SKM-1 (cell line): ENCODE measurements around the gene GGN.
"Not testable (repeated sequence)": the region's sequence is repeated elsewhere in the genome, so short reads cannot be mapped to it uniquely, and the experiment has no call there.

Experiments
- DNase-seq: peaks from one replicate; lab custom pipeline; 2025; ENCODE audit not compliant: unreplicated experiment; lab: John Stamatoyannopoulos, UW

The GGN gene

GRCh38 chr19:38362946-38363688 is 24.7 kb downstream of the GGN start:
- not testable (repeated sequence) for DNase-seq

DNA sequence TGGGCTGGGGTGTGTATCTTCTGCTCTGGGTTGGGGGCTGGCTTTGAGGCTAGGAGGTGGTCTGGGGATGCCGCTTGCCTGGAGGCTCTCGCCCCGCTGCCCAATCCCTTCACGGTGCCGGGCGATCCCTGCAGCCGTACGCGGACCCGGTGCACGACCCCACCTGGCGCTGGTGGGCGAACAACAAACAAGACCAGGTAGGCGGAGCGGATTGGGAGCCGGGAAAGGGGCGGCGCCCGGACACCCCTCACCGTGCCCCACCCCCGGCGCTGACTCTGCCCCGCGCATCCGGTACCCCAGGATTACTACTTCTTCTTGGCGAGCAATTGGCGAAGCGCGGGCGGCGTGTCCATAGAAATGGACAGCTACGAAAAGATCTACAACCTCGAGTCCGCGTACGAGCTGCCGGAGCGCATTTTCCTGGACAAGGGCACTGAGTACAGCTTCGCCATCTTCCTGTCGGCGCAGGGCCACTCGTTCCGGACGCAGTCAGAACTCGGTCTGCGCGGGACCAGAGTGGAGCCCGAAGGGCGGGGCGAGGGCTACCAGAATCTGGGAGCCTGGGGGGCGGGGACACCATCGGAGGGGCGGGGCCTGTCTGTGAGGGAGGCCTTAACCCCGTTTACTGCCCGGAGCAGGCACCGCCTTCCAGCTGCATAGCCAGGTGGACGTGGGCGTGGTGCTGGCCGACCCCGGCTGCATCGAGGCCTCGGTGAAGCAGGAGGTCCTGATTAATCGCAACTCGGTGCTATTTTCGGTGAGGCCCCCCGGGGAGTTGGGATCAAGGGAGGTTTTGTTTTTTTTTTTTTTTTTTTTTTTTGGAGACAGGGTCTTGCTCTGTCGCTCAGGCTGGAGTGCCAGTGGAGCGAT is 25.5 kb downstream of the GGN start:
- DNase-seq = no peak

DNA sequence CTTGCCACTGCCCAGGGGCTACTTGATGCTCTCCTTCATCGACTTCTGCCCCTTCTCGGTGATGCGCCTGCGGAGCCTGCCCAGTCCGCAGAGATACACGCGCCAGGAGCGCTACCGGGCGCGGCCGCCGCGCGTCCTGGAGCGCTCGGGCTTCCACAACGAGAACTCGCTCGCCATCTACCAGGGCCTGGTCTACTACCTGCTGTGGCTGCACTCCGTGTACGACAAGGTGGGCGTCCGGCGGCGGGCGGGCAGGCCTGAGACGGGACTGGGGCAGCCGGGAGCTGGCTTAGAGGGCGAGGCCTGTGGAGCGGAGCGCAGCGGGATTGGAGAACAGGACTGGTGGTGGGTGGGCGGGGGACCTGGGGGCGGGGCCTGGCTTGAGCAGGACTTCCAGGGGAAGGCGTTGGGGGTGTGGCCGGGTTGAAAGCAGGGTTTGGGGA is 26.2 kb downstream of the GGN start:
- no peak for DNase-seq

DNA sequence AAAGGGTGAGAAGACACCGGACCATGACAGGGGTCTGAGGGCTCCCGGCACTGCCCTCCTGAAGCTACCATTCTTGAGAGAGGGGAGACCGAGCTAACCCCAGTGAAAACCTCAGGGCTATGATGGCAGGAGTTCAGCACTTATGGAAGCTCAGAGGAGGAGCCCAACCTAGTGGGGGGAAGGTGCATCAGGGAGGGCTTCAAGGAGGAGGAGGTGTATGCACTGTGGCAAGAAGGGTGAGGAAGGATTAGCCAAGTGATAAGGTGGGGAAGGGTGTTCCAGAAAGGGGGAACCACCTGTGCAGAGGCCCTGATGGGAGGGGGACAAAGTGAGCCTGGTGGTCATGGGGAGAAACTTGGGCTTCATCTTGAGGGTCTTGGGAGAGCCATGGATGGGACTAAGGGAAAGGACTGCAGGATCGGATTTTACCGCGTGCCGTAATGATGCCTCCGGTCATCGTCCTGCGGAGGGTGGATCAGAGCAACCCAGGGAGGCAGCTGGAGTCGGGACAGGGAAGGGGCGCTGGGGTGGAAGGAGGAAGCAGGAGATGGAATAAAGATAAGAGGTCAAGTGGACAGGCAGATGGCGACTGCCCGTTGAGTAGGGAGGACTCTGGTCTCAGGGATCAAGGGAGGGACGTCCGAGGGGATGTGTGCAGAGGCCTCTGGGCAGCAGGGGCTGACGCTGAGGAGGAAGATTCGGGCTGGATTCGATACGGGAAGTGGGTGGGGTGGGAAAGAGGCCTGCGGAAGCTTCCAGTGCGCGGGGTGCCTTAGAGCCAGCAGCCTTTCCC is 26.8 kb downstream of the GGN start:
- no peak for DNase-seq

DNA sequence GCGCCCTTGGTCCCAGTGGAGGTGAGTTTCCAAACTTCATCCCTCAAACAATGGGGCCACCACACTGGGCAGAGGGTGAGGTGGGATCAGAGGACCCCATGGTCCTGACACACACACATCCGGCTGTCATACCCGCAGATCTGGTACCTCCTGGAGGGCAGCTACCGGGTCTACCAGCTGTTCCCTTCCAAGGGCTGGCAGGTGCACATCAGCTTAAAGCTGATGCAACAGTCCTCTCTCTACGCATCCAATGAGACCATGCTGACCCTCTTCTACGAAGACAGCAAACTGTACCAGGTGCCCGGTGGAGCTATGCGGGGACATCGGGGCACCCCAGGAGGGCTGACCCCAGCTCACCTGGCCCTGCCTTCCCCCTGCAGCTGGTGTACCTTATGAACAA is 27.5 kb downstream of the GGN start:
- DNase-seq = no peak

DNA sequence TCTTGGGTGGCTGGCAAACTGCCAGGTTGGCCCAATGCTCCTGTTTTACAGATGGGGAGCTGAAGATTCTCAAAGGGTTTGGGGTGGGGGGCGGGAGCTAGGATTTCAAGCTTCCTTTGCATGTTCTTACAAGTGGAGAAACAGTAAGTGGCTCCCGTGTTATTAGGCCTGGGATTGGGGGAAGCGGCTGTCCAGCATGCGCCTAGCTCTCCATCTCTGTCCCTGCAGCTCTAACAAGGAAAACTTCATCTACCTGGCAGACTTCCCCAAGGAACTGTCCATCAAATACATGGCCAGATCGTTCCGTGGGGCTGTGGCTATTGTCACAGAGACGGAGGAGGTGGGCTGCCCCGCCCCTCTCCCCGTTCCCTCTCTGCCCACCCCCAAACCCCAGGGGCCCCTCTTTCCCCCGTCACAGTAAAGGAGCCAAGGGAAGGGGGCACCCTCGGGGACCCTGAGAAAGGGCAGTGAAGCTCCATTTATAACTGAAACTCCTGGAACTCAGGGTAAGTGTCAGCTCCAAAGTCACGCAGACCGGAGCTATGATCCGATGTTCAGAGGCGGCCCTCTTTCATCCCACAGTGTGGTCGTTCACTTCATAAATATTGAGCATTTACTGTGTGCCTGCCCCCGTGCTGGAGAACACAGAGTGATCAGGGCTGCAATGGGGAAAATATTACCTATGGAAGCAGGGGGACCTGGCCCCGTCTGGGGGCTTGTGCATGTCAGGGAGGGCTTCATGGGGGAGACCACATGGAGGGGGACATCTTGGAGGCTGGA is 28.4 kb downstream of the GGN start:
- DNase-seq = no peak

- no peak for DNase-seq
Observed at GRCh38 chr19:38358071-38358470, 29.8 kb downstream of the GGN start.

- no peak for DNase-seq
Observed at GRCh38 chr19:38355728-38356725, 31.8 kb downstream of the GGN start.

DNA sequence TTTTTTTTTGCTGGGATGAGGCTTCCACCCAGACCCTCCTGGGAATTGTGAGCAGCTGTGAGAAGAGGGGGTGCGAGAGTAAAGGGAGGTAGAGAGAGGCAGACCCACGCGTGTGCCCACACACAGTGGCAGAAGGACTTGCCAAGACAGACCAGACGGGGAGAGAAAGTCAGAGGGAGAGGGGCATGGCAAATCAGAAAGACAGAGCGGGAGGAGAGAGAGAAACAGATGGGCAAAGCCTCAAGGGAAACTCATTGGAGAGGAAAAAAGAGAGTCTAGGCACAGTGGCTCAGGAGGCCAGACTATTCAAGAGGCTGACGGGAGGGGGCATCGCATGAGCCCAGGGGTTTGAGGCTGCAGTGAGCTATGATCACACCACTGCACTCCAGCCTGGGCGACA is 35.2 kb downstream of the GGN start:
- DNase-seq = no peak

GRCh38 chr19:38351865-38352395 is 35.9 kb downstream of the GGN start:
- DNase-seq = no peak

- no peak for DNase-seq
Observed at GRCh38 chr19:38350883-38351282, 37.0 kb downstream of the GGN start.

- no peak for DNase-seq
Observed at GRCh38 chr19:38346837-38347236, 41.0 kb downstream of the GGN start.

GRCh38 chr19:38340927-38341326 is 46.9 kb downstream of the GGN start:
- no peak for DNase-seq

GRCh38 chr19:38339011-38339410 is 48.8 kb downstream of the GGN start:
- not testable (repeated sequence) for DNase-seq

DNA sequence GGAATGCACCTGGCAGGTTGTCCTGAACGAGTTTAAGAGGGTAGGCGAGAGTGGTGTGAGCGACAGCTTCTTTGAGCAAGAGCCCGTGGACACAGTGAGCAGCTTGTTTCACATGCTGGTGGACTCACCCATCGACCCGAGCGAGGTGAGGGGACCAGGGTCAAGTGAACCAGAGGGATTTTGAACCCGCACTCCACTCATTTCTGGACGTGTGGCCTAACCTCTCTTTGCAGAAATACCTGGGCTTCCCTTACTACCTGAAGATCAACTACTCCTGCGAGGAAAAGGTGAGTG is 50.5 kb downstream of the GGN start:
- DNase-seq = no peak

- peak; percentile 90 for DNase-seq
Observed at GRCh38 chr19:38336638-38337359, 51.0 kb downstream of the GGN start.

GRCh38 chr19:38335949-38336637 is 51.7 kb downstream of the GGN start:
- DNase-seq = peak; percentile 79
